ENCODE measurements around the gene NTRK3.

- TF ChIP-seq CTCF (IDR thresholded peaks at IDR 0.05) = no peak
- no peak for TF ChIP-seq POLR2A (IDR thresholded peaks at IDR 0.05)
These were observed 134.5 kb downstream of the NTRK3 start for GRCh38 chr15:88121968-88122530.

All from suprapubic skin (tissue), 3 donors.